SK-N-SH (cell line): ENCODE measurements around the gene NUAK1.

ENCODE experiments used
- CTCF ChIP-seq: fragments of 200-600 bp; sonication (generic); IDR thresholded peaks from 2 replicates; pipeline ENCODE4 v1.6.1; 2017; ENCODE audit warnings: antibody characterized with exemption, mild to moderate bottlenecking, moderate library complexity
- EP300 ChIP-seq, 2 experiments: IDR thresholded peaks; 2 replicates each; pipeline versions ENCODE4 v1.4.0 to v1.6.1; 2012; ENCODE audit warnings: borderline replicate concordance in 1 of 2, low read depth in 1 of 2, low read length in 1 of 2
- FOXM1 ChIP-seq: IDR thresholded peaks from 2 replicates; pipeline ENCODE4 v1.4.0; 2012; ENCODE audit warnings: low read depth, mild to moderate bottlenecking
- POLR2AphosphoS5 ChIP-seq: IDR thresholded peaks from 2 replicates; pipeline ENCODE4 v1.6.1; 2012; ENCODE audit warnings: low read depth, low read length
- RAD21 ChIP-seq: IDR thresholded peaks from 2 replicates; pipeline ENCODE4 v1.6.1; 2012; ENCODE audit warnings: mild to moderate bottlenecking, low read length
- RCOR1 ChIP-seq: fragments of 150-350 bp; IDR thresholded peaks from 2 replicates; pipeline ENCODE4 v1.6.1; 2017; ENCODE audit warnings: antibody characterized with exemption, low read length
- REST ChIP-seq: IDR thresholded peaks from 2 replicates; pipeline ENCODE4 v1.6.1; 2012; ENCODE audit warnings: mild to moderate bottlenecking, low read depth, low read length, moderate library complexity
- SMC3 ChIP-seq: IDR thresholded peaks from 2 replicates; pipeline ENCODE4 v1.6.1; 2012; ENCODE audit warnings: low read depth, low read length, improper control_type of control experiment

GRCh38 chr12:106109168-106109910 is 29.4 kb downstream of the NUAK1 start:
- TF ChIP-seq REST (no peak), EP300 (IDR thresholded peaks at IDR 0.05; ENCODE audit: borderline replicate concordance in 1 of 2, low read depth in 1 of 2, low read length in 1 of 2) (no peak), RAD21 (no peak), FOXM1 (no peak), RCOR1 (no peak), CTCF (no peak), SMC3 (no peak), POLR2AphosphoS5 (no peak)
